C4-2B (cell line): Measurements from ENCODE around the gene CCDC61.

Experiments used
- CTCF ChIP-seq: fragments of 450-650 bp; conservative IDR thresholded peaks from 2 replicates; pipeline ENCODE4 v1.5.1; 2017; ENCODE audit warnings: mild to moderate bottlenecking
- ZFX ChIP-seq: fragments of 450-650 bp; IDR thresholded peaks from 2 replicates; pipeline ENCODE4 v1.6.1; 2017

- no peak for TF ChIP-seq CTCF
- TF ChIP-seq ZFX = no peak
Observed at GRCh38 chr19:45952341-45952685, 43.0 kb upstream of the CCDC61 start.
